Mesothelial cell of epicardium (in vitro differentiated cells): ENCODE results near the gene GJB4. TPM values are rescaled to one million over a fixed set of nuclear protein-coding genes. Genes with fewer than 3 reads are reported as not detected.

Source experiments
- DNase-seq, 2 experiments: peaks; one replicate each; pipeline ENCODE4 v3.0.0; 2021; ENCODE audit warnings: low spot score in 2 of 2; ENCODE audit not compliant: unreplicated experiment in 2 of 2
- H3K27ac Mint-ChIP-seq: 2 replicates; pipeline ENCODE4 v1.8.0; 2021; ENCODE audit warnings: mixed read lengths
- H3K27me3 Mint-ChIP-seq: 2 replicates; pipeline ENCODE4 v1.8.0; 2021; ENCODE audit warnings: low read depth, mixed read lengths
- H3K36me3 Mint-ChIP-seq: 2 replicates; pipeline ENCODE4 v1.8.0; 2021; ENCODE audit warnings: mixed read lengths
- H3K4me1 Mint-ChIP-seq: 2 replicates; pipeline ENCODE4 v1.8.0; 2021; ENCODE audit warnings: mixed read lengths
- H3K4me3 Mint-ChIP-seq: 2 replicates; pipeline ENCODE4 v1.8.0; 2021; ENCODE audit warnings: mild to moderate bottlenecking, moderate library complexity, mixed read lengths
- H3K9me3 Mint-ChIP-seq: 2 replicates; pipeline ENCODE4 v1.8.0; 2021; ENCODE audit warnings: mixed read lengths
- total RNA-seq: library from RNA; stranded (reverse); gene quantifications from 3 replicates; pipeline ENCODE4 v1.2.1, GENCODE V29; 2021
- TF ChIP-seq, protein P1 (sequence below): fragments of 200-600 bp; sonication (generic); IDR thresholded peaks from one replicate; pipeline ENCODE4 v1.5.0; 2021; ENCODE audit warnings: antibody characterized with exemption; ENCODE audit not compliant: unreplicated experiment

GJB4 gene
- total RNA-seq, 1 donor from 2014 or later = not detected

DNA sequence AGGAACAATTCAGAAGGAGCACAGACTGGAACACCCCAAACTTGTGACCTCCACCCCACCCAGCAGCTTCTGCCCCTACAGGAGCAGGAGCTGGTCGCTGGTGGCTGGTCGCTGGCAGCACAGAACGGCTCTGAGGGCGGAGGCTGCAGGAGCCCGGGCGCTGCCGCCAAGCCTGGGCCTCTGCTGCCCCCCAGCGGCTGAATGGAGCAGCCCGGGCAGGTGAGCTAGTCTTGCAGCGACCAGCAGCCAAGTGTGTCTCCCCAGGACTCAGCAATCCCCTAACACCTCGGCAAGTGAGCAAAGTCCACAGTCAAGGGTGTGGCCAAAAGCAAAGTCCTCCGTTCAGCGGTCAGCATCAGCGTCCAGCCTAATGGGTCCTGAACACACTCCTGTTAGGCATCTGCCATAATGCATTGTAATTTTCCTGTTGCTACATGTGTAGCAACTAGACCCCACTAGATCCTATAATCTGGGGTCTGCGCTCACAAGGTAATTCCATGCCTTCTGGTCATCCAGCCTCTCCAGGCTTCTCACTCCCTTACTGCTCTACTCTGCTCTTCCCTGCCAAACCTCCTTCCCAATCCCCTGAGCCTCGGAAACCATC lies 16.8 kb upstream of the GJB4 start:
- no peaks in the 10 kb centered on the region for H3K36me3 Mint-ChIP-seq
- no peaks in the 10 kb centered on the region for H3K4me1 Mint-ChIP-seq
- H3K27ac Mint-ChIP-seq = no peak overlapping the region
- TF ChIP-seq, protein P1, sequence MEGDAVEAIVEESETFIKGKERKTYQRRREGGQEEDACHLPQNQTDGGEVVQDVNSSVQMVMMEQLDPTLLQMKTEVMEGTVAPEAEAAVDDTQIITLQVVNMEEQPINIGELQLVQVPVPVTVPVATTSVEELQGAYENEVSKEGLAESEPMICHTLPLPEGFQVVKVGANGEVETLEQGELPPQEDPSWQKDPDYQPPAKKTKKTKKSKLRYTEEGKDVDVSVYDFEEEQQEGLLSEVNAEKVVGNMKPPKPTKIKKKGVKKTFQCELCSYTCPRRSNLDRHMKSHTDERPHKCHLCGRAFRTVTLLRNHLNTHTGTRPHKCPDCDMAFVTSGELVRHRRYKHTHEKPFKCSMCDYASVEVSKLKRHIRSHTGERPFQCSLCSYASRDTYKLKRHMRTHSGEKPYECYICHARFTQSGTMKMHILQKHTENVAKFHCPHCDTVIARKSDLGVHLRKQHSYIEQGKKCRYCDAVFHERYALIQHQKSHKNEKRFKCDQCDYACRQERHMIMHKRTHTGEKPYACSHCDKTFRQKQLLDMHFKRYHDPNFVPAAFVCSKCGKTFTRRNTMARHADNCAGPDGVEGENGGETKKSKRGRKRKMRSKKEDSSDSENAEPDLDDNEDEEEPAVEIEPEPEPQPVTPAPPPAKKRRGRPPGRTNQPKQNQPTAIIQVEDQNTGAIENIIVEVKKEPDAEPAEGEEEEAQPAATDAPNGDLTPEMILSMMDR = peak; percentile 89
- peaks cover 36% of the 10 kb centered on the region for H3K27me3 Mint-ChIP-seq
- H3K9me3 Mint-ChIP-seq = no peaks in the 10 kb centered on the region
- DNase-seq = peak; percentile 76 to 95
- H3K4me3 Mint-ChIP-seq = no peak overlapping the region

DNA sequence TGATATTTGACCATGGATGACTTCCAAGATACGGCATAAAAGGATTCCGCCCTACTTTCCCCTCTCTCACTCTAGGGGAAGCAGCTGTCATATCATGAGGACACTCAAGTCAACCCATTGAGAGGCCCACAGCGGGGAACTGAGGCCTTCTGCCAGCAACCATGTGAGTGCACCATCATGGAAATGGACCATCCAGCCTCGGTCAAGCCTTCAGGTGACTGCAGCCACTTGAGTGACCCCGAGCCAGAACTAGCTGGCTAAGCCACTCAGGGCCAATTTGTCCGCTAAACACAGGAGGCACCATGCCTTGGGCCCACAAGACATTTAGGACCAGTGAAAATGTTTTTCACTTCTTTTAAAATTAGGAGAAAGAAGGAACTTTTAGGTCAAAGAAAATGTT lies 15.8 kb upstream of the GJB4 start:
- Mint-ChIP-seq H3K9me3 (no peaks in the 10 kb centered on the region), H3K27me3 (peaks cover 45% of the 10 kb centered on the region), H3K27ac (no peak overlapping the region), H3K4me1 (no peaks in the 10 kb centered on the region), H3K36me3 (no peaks in the 10 kb centered on the region), H3K4me3 (no peak overlapping the region)
- TF ChIP-seq, protein P1 = no peak
- no peak for DNase-seq

DNA sequence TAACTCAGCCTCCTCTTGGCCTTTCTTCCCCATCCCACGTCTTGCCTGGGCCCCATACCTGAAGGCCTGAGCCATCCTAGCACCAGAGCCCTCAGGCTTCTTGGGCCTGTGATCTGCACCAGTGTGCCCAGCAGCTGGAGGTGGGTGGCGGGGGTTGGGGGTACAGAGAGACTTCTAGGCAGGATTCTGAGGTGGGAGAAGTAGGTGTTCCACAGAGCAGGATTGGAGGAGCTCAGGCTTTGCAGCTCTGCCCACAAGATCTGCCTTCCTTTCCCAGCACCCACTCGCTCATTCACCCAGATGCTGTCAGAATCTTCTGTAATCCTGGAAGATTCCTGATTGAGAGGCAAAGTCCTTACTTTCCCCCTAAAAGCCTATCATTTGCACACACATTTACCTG lies 14.7 kb upstream of the GJB4 start:
- Mint-ChIP-seq H3K4me3 (no peak overlapping the region), H3K27ac (no peak overlapping the region), H3K27me3 (peaks cover 49% of the 10 kb centered on the region), H3K4me1 (no peaks in the 10 kb centered on the region), H3K9me3 (no peaks in the 10 kb centered on the region), H3K36me3 (no peaks in the 10 kb centered on the region)
- TF ChIP-seq, protein P1 = no peak
- DNase-seq = no peak

DNA sequence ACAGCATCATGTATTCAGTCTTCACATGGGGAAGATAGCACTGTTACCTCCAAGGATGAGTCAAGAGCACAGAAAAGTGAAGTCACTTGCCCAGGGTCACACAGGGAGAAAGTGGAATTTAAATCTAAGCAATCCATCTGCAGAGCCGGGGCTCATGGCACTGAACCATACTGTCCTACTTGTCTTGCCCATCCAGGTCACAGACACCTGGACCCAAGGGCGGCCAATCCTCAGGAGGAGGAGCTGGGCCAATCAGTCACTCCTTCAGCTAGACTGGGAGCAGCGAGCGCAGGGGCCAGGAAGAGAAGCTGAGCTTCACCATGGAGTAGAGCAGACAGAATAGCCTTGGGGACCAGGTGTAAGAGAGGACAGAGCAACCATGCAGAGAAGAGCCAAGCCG lies 13.9 kb upstream of the GJB4 start:
- Mint-ChIP-seq H3K4me1 (no peaks in the 10 kb centered on the region), H3K4me3 (no peak overlapping the region), H3K27ac (no peak overlapping the region), H3K27me3 (peaks cover 46% of the 10 kb centered on the region), H3K36me3 (no peaks in the 10 kb centered on the region), H3K9me3 (no peaks in the 10 kb centered on the region)
- DNase-seq = no peak
- TF ChIP-seq, protein P1 = no peak

DNA sequence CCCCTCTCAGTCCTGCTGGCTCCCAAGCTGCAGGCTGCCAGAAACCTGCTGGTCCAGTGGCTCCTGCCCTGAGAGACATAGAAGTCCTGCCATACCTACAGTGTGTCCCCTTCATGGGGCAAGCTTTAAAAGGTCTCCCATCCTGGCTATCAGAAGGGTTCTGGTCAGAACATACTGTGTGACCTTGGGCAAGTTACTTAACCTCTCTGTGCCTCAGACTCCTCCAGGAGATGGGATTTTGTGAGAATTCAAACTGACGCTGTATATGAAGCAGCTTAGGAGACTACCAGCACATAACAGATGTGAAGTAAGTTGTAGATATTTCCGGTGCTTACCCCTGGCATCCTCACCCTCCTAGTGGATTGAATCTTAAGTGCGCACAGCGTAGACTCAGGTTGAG lies 13.4 kb upstream of the GJB4 start:
- Mint-ChIP-seq H3K4me1 (no peaks in the 10 kb centered on the region), H3K36me3 (no peaks in the 10 kb centered on the region), H3K4me3 (no peak overlapping the region), H3K27ac (no peak overlapping the region), H3K27me3 (peaks cover 46% of the 10 kb centered on the region), H3K9me3 (no peaks in the 10 kb centered on the region)
- TF ChIP-seq, protein P1 = no peak
- DNase-seq = no peak
